ENCODE data around the gene BACH2. TPM values are rescaled to one million over a fixed set of nuclear protein-coding genes. Genes with fewer than 3 reads are reported as not detected.

Gene BACH2
- polyA plus RNA-seq, 1 donor (not counting 4 experiments of a cell fraction or from before 2014, with no cell fraction given), result 0.50 TPM

DNA sequence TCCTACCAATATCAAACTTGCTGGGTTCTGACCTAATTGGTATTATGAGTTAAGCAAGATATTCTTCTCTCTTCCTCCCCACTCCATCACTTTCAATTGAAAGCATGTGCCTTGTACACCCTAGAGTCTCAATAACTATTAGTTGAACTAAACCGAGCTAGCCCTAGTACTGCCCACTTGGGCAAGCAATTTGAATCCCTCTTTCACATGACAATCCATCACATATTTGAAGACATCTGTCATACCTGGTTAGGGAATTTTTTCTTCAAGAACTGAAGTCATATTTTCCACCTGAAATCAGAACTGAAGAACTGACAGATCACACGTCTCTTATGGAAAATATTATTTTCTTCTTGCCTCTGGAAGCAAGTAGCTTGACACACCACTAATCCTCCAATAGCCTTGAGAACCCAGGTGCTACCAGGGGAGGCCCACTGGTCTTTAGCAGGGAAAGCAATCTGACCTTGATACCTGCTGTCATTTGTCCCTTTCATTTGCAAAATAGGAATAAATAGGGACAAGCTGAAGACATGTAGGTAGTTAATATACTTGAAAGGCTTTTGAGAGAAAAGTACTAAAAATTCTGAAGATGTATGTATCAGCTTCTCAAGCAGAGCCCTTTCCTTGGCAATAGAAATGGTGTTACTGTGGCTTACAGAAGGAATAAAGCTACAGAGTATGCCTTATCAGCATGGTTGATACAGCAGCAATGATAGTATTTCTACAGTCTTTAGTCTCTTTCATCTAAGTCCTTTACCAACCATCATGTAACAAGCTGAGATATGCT, 331.0 kb downstream of the BACH2 start:
- H4K20me1 ChIP-seq (ENCODE audit: control insufficient read depth, extremely low read depth, insufficient read depth, low read length), result no peaks in the 10 kb centered on the region
- H3K27ac ChIP-seq (ENCODE audit: control insufficient read depth, insufficient read depth, low read length), result no peak overlapping the region
- H3K9me1 ChIP-seq (ENCODE audit: control insufficient read depth, extremely low read depth, insufficient read depth, low read length), result no peaks in the 10 kb centered on the region
- no peaks in the 10 kb centered on the region for H3K9me3 ChIP-seq (ENCODE audit: control insufficient read depth, low read depth, low read length)
- no peak overlapping the region for H3K4me2 ChIP-seq (ENCODE audit: control insufficient read depth, extremely low read depth, insufficient read depth, low read depth, low read length)
- no peak for FAIRE-seq
- TF ChIP-seq EZH2 (IDR thresholded peaks at IDR 0.05; ENCODE audit: low read length) (no peak), CTCF (optimal IDR thresholded peaks at IDR 0.05 in 1 of 3, IDR thresholded peaks at IDR 0.05 in 1 of 3, conservative IDR thresholded peaks at IDR 0.05 in 1 of 3; ENCODE audit: extremely low read depth in 1 of 3, insufficient read depth in 2 of 3, low read length in 3 of 3) (no peak)
- H3K9ac ChIP-seq (ENCODE audit: control insufficient read depth, extremely low read depth, insufficient read depth, low read length), result no peak overlapping the region
- H3K4me3 ChIP-seq (ENCODE audit: control insufficient read depth in 2 of 3, extremely low read depth in 1 of 3, insufficient read depth in 2 of 3, low read depth in 1 of 3, low read length in 3 of 3), result no peak overlapping the region
- H2AFZ ChIP-seq (ENCODE audit: control insufficient read depth, low read length), result no peak overlapping the region
- DNase-seq (ENCODE audit: low read depth, low spot score), result no peak
- dilution Hi-C loops (cut with MboI; ENCODE audit: extremely low pct_ligation_motif_present, low sequenced_read_pairs), result no loop called here
- no peaks in the 10 kb centered on the region for H3K4me1 ChIP-seq (ENCODE audit: control insufficient read depth, extremely low read depth, insufficient read depth, low read length)
- no peaks in the 10 kb centered on the region for H3K79me2 ChIP-seq (ENCODE audit: control insufficient read depth, insufficient read depth, low read length)
- no peaks in the 10 kb centered on the region for H3K36me3 ChIP-seq (ENCODE audit: control insufficient read depth in 2 of 2, extremely low read depth in 1 of 2, insufficient read depth in 2 of 2, low read length in 2 of 2)
- no peaks in the 10 kb centered on the region for H3K27me3 ChIP-seq (ENCODE audit: control insufficient read depth, extremely low read depth, insufficient read depth, low read length)

GRCh38 chr6:89963391-89963790, 333.3 kb downstream of the BACH2 start:
- Histone ChIP-seq H4K20me1 (ENCODE audit: control insufficient read depth, extremely low read depth, insufficient read depth, low read length) (no peaks in the 10 kb centered on the region), H2AFZ (ENCODE audit: control insufficient read depth, low read length) (no peak overlapping the region), H3K4me3 (ENCODE audit: control insufficient read depth in 2 of 3, extremely low read depth in 1 of 3, insufficient read depth in 2 of 3, low read depth in 1 of 3, low read length in 3 of 3) (no peak overlapping the region), H3K9ac (ENCODE audit: control insufficient read depth, extremely low read depth, insufficient read depth, low read length) (no peak overlapping the region), H3K4me1 (ENCODE audit: control insufficient read depth, extremely low read depth, insufficient read depth, low read length) (no peaks in the 10 kb centered on the region), H3K79me2 (ENCODE audit: control insufficient read depth, insufficient read depth, low read length) (no peaks in the 10 kb centered on the region), H3K36me3 (ENCODE audit: control insufficient read depth in 2 of 2, extremely low read depth in 1 of 2, insufficient read depth in 2 of 2, low read length in 2 of 2) (no peaks in the 10 kb centered on the region), H3K27me3 (ENCODE audit: control insufficient read depth, extremely low read depth, insufficient read depth, low read length) (no peaks in the 10 kb centered on the region), H3K9me1 (ENCODE audit: control insufficient read depth, extremely low read depth, insufficient read depth, low read length) (no peaks in the 10 kb centered on the region), H3K27ac (ENCODE audit: control insufficient read depth, insufficient read depth, low read length) (no peak overlapping the region), H3K9me3 (ENCODE audit: control insufficient read depth, low read depth, low read length) (no peaks in the 10 kb centered on the region), H3K4me2 (ENCODE audit: control insufficient read depth, extremely low read depth, insufficient read depth, low read depth, low read length) (no peak overlapping the region)
- dilution Hi-C loops (cut with MboI; ENCODE audit: extremely low pct_ligation_motif_present, low sequenced_read_pairs), result no loop called here
- FAIRE-seq, result no peak
- TF ChIP-seq EZH2 (IDR thresholded peaks at IDR 0.05; ENCODE audit: low read length) (no peak), CTCF (optimal IDR thresholded peaks at IDR 0.05 in 1 of 3, IDR thresholded peaks at IDR 0.05 in 1 of 3, conservative IDR thresholded peaks at IDR 0.05 in 1 of 3; ENCODE audit: extremely low read depth in 1 of 3, insufficient read depth in 2 of 3, low read length in 3 of 3) (no peak)
- no peak for DNase-seq (ENCODE audit: low read depth, low spot score)

Data from keratinocyte (primary cell).